Smooth muscle cell (in vitro differentiated cells): ENCODE data around the gene SLIT1. TPM values are rescaled to one million over a fixed set of nuclear protein-coding genes. Genes with fewer than 3 reads are reported as not detected.

Source experiments
- DNase-seq: peaks from one replicate; lab custom pipeline; 2025; ENCODE audit not compliant: unreplicated experiment; lab: John Stamatoyannopoulos, UW
- H2AFZ ChIP-seq: fragments of 200-600 bp; sonication (generic); 2 replicates; pipeline ENCODE4 v1.6.0; 2016; ENCODE audit warnings: antibody characterized with exemption, low read depth, mild to moderate bottlenecking
- H3F3A ChIP-seq: fragments of 200-600 bp; sonication (generic); 2 replicates; pipeline ENCODE4 v1.6.0; 2017; ENCODE audit warnings: antibody characterized with exemption, low read depth
- H3K27ac ChIP-seq: fragments of 200-600 bp; sonication (generic); 2 replicates; pipeline ENCODE4 v1.5.1; 2016; ENCODE audit warnings: low read depth, mild to moderate bottlenecking
- H3K27me3 ChIP-seq: fragments of 200-600 bp; sonication (generic); 2 replicates; pipeline ENCODE4 v1.6.1; 2016; ENCODE audit warnings: low read depth, mild to moderate bottlenecking
- H3K36me3 ChIP-seq: fragments of 200-600 bp; sonication (generic); 2 replicates; pipeline ENCODE4 v1.5.1; 2016; ENCODE audit warnings: low read depth
- H3K4me1 ChIP-seq: fragments of 200-600 bp; sonication (generic); 2 replicates; pipeline ENCODE4 v1.5.1; 2016; ENCODE audit warnings: low read depth
- H3K4me2 ChIP-seq: fragments of 200-600 bp; sonication (generic); 2 replicates; pipeline ENCODE4 v1.6.0; 2016; ENCODE audit warnings: mild to moderate bottlenecking
- H3K4me3 ChIP-seq: fragments of 200-600 bp; sonication (generic); 2 replicates; pipeline ENCODE4 v1.5.1; 2016; ENCODE audit warnings: mild to moderate bottlenecking
- H3K79me2 ChIP-seq: fragments of 200-600 bp; sonication (generic); 2 replicates; pipeline ENCODE4 v1.6.0; 2016; ENCODE audit warnings: low read depth, mild to moderate bottlenecking
- H3K9ac ChIP-seq: fragments of 200-600 bp; sonication (generic); 2 replicates; pipeline ENCODE4 v1.6.0; 2016; ENCODE audit warnings: low read depth
- H3K9me3 ChIP-seq: fragments of 200-600 bp; sonication (generic); replicated peaks from 2 replicates; pipeline ENCODE4 v1.5.1; 2016; ENCODE audit warnings: low read depth
- H4K20me1 ChIP-seq: fragments of 200-600 bp; sonication (generic); 2 replicates; pipeline ENCODE4 v1.6.0; 2016; ENCODE audit warnings: low read depth
- CTCF ChIP-seq: fragments of 200-600 bp; sonication (generic); IDR thresholded peaks from 2 replicates; pipeline ENCODE4 v1.5.1; 2017; ENCODE audit warnings: borderline replicate concordance, mild to moderate bottlenecking, antibody characterized with exemption; ENCODE audit not compliant: insufficient read depth, poor library complexity, severe bottlenecking
- WGBS: methylation state at CpG from one replicate; pipeline ENCODE4 v1.1.7; 2016; ENCODE audit warnings: low lambda C conversion rate; 5-methylcytosine and 5-hydroxymethylcytosine counted together
- polyA plus RNA-seq: library from polyadenylated mRNA; unstranded; fragments of >200 nt; fragmentation: Nextera tagmentation; extraction: Ambion mirVana; gene quantifications from 2 replicates; pipeline ENCODE4 v1.2.1, GENCODE V29; 2016
- total RNA-seq: library from RNA; depleted of rRNA; stranded (reverse); fragments of >200 nt; gene quantifications from 2 replicates; pipeline ENCODE4 v1.2.3, GENCODE V29; 2014

Gene SLIT1
- total and polyA plus RNA-seq, 2 experiments from 2014 or later = 0.15 TPM; not detected in 1

DNA sequence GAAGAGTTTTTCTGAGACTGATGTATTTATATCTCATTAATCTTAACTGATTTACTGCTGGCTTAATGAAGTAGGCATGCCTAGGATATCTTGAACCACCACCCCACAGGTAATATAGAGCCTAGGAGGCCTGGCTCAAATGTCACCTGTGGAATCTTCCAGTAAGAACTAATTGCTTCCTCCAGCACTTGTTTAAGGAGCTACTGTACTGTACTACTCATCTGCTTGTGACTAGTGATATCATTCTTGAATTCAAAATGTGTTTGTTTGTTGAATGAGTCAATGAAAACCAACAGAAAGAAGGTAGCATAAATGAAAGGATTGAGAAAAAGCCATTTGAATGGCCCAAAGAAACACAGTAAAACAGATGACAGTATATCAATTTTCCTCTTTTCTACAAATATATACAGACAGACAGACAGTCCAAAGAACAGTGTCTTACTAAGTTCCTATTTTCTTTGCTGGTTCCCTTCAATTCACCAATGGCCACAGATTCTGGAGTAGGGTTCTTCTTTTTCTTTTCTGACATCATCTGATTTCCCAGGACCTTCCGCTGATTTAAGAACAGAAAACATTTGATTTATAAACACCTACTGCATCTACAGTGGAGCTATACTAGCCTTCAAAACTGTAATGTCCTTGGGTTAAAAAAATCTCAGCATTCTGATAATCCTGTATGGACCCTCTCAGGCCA, 43.7 kb upstream of the SLIT1 start:
- Histone ChIP-seq H4K20me1 (no peaks in the 10 kb centered on the region), H3K9me3 (no peaks in the 10 kb centered on the region), H3K4me3 (no peak overlapping the region), H3K4me2 (no peak overlapping the region), H3K27ac (no peak overlapping the region), H3K4me1 (no peaks in the 10 kb centered on the region), H3F3A (no peaks in the 10 kb centered on the region), H3K27me3 (no peaks in the 10 kb centered on the region), H3K9ac (no peak overlapping the region), H2AFZ (no peak overlapping the region), H3K36me3 (no peaks in the 10 kb centered on the region), H3K79me2 (no peaks in the 10 kb centered on the region)
- WGBS = 97% methylated on average over 1 of the region's 1 CpG
- TF ChIP-seq CTCF = no peak
- DNase-seq = no peak

DNA sequence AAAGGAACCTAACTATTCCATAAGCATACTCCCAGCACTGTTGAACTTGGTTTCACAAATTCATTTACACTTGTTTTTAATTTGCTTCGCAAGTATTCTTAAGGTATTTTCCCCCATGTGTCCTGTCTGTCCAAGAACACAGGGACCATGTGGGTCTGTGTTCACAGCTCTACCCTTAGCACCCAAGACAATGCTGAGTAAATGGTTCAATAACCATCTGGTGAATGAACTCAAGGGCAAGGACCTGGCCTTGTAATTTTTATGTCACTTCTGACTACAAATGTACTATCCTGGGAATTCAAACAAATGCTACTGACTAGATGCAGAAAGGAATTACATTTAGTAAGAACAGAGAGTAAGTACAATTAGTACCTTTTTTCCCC, 43.0 kb upstream of the SLIT1 start:
- no peaks in the 10 kb centered on the region for H3K79me2 ChIP-seq
- H2AFZ ChIP-seq = no peak overlapping the region
- WGBS = 100% methylated on average over 1 of the region's 1 CpG
- no peak for TF ChIP-seq CTCF
- H3K4me3 ChIP-seq = no peak overlapping the region
- H3K4me2 ChIP-seq = no peak overlapping the region
- H3K36me3 ChIP-seq = no peaks in the 10 kb centered on the region
- no peaks in the 10 kb centered on the region for H3K4me1 ChIP-seq
- H3K27ac ChIP-seq = no peak overlapping the region
- no peak overlapping the region for H3K9ac ChIP-seq
- H4K20me1 ChIP-seq = no peaks in the 10 kb centered on the region
- H3F3A ChIP-seq = no peaks in the 10 kb centered on the region
- no peak for DNase-seq
- no peaks in the 10 kb centered on the region for H3K9me3 ChIP-seq
- no peaks in the 10 kb centered on the region for H3K27me3 ChIP-seq

DNA sequence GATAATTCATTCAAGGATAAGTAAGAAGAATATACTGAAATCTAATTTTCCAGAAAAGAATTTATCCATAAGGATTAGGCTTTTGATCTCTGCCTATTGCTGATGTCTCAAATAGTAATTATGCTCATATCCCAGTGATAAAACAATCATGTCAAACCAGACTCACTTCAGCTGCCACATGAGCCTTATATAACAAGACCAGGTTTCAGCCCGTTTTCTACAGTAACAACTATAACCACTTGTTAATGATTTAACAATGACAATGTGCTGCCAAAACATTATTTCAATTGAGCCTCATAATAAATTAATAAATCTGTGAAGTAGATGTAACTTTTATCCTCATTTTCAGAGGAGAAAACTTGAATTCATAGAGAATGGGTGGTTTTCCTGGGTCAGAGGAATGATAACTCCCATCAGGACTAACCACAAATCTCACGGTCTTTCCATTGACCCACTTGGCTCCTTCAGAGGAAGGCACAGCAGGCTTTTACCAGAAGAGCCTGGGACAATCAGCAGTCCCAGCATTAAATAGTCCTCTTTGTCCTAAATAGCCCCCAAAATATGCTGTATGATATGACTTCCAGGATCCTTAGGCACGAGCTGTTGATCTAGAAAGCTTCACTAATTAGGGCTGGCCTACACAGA, 42.5 kb upstream of the SLIT1 start:
- no peaks in the 10 kb centered on the region for H3K27me3 ChIP-seq
- H3K79me2 ChIP-seq = no peaks in the 10 kb centered on the region
- no peaks in the 10 kb centered on the region for H3F3A ChIP-seq
- H3K9ac ChIP-seq = no peak overlapping the region
- no peaks in the 10 kb centered on the region for H4K20me1 ChIP-seq
- H3K4me1 ChIP-seq = no peaks in the 10 kb centered on the region
- DNase-seq = no peak
- no peaks in the 10 kb centered on the region for H3K36me3 ChIP-seq
- H3K27ac ChIP-seq = no peak overlapping the region
- 86% methylated on average over 3 of the region's 3 CpGs for WGBS
- no peak overlapping the region for H2AFZ ChIP-seq
- H3K4me2 ChIP-seq = no peak overlapping the region
- no peak for TF ChIP-seq CTCF
- H3K9me3 ChIP-seq = no peaks in the 10 kb centered on the region
- no peak overlapping the region for H3K4me3 ChIP-seq

GRCh38 chr10:97226398-97226797, 40.6 kb upstream of the SLIT1 start:
- DNase-seq = no peak
- Histone ChIP-seq H3K9ac (no peak overlapping the region), H3K4me2 (no peak overlapping the region), H4K20me1 (no peaks in the 10 kb centered on the region), H3K4me1 (peaks cover 4% of the 10 kb centered on the region), H3K27ac (no peak overlapping the region), H3K4me3 (no peak overlapping the region), H3K9me3 (no peaks in the 10 kb centered on the region), H3K79me2 (no peaks in the 10 kb centered on the region), H3F3A (no peaks in the 10 kb centered on the region), H3K36me3 (no peaks in the 10 kb centered on the region), H2AFZ (no peak overlapping the region), H3K27me3 (no peaks in the 10 kb centered on the region)
- no peak for TF ChIP-seq CTCF
- WGBS = 94% methylated on average over 4 of the region's 4 CpGs
